ENCODE results near the gene KDM4B.
"Not testable (repeated sequence)": the region's sequence is repeated elsewhere in the genome, so short reads cannot be mapped to it uniquely, and the experiment has no call there.

KDM4B gene

GRCh38 chr19:5156231-5156986 is 187.5 kb downstream of the KDM4B start:
- no peak for DNase-seq

GRCh38 chr19:5157186-5157585 is 188.3 kb downstream of the KDM4B start:
- DNase-seq = no peak

GRCh38 chr19:5158549-5159134 is 189.7 kb downstream of the KDM4B start:
- not testable (repeated sequence) for DNase-seq

GRCh38 chr19:5160158-5160795 is 191.4 kb downstream of the KDM4B start:
- DNase-seq = not testable (repeated sequence)

- DNase-seq = not testable (repeated sequence)
Observed at GRCh38 chr19:5164845-5165696, 196.2 kb downstream of the KDM4B start.

- no peak for DNase-seq
Observed at GRCh38 chr19:5165697-5166019, 196.7 kb downstream of the KDM4B start.

GRCh38 chr19:5166262-5166661 is 197.3 kb downstream of the KDM4B start:
- no peak for DNase-seq

- DNase-seq = no peak
Observed at GRCh38 chr19:5170329-5170745, 201.4 kb downstream of the KDM4B start.

- DNase-seq = no peak
Observed at GRCh38 chr19:5171711-5172110, 202.8 kb downstream of the KDM4B start.

GRCh38 chr19:5172859-5173630 is 204.1 kb downstream of the KDM4B start:
- DNase-seq = no peak

- DNase-seq = no peak
Observed at GRCh38 chr19:5173993-5174392, 205.1 kb downstream of the KDM4B start.

GRCh38 chr19:5177745-5178450 is 209.0 kb downstream of the KDM4B start:
- no peak for DNase-seq

- no peak for DNase-seq
Observed at GRCh38 chr19:5178841-5179240, 209.9 kb downstream of the KDM4B start.

GRCh38 chr19:5179256-5179655 is 210.3 kb downstream of the KDM4B start:
- DNase-seq = no peak

- no peak for DNase-seq
Observed at GRCh38 chr19:5181329-5181728, 212.4 kb downstream of the KDM4B start.

- no peak for DNase-seq
Observed at GRCh38 chr19:5182751-5183150, 213.8 kb downstream of the KDM4B start.

- DNase-seq = no peak
Observed at GRCh38 chr19:5183616-5184015, 214.7 kb downstream of the KDM4B start.

GRCh38 chr19:5184930-5185329 is 216.0 kb downstream of the KDM4B start:
- DNase-seq = no peak

- no peak for DNase-seq
Observed at GRCh38 chr19:5186293-5187050, 217.6 kb downstream of the KDM4B start.

- DNase-seq = no peak
Observed at GRCh38 chr19:5188548-5189317, 219.8 kb downstream of the KDM4B start.

GRCh38 chr19:5189318-5189607 is 220.3 kb downstream of the KDM4B start:
- no peak for DNase-seq
